Stimulated activated CD8-positive, alpha-beta memory T cell treated with anti-CD3 and anti-CD28 coated beads, Interleukin-4, amount 100 ng/mL, for 48 hours (primary cell): ENCODE data around the gene BCL2L11.
A peak's percentile ranks its signal among the peaks of the same experiment; 100 is the strongest.

ENCODE experiments used
- DNase-seq: peaks from one replicate; pipeline ENCODE4 v3.0.0-alpha.2; 2020

BCL2L11 gene

DNA sequence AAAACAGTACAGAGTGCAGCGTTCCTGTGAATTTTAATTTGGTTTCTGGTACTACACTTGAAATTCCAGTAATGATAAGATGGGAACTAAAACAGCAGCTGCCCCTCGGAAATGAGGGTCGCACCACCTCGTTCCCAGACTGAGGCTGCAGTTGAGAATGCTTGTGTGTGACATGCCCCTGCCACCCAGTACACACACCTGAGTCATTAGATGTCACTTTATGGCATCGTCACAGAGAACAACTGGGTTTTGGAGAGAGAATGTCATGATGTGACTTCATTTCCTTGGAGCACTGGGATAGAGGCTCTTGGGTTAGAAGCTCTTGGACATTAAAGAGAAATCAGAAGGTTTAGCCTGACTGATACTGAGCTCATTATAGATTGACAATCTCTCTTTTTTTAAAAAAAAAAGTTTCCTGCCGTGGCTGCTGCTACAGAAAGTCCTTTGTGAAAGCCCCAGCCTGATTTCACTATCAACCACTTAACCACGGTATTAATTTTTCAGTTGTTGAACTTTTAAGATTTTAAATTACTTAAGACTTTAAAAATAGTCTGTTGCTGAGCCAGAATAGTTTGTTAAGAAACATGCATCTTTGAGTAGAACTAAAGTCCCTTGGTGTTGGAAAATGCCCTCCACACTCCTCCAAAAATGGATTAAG lies 24.5 kb downstream of the BCL2L11 start:
- no peak for DNase-seq

DNA sequence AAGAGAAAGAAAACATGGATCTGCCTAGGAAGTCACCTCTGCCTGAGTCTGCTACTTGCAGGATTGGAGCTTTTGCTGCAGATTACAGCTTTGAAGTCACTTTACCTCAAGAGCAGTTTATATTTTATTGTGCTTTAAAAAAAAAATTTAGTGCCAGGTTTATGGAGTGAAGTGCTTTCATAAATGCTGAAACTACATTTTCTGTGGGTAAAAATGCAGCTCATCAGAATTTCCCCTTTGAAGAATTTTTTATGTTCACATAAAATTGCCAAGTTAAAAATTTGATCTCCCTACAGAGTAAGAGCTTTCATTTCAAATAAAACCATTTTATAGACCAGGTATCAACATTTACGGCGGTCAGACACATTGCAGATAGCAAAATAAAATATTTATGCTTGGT lies 25.2 kb downstream of the BCL2L11 start:
- DNase-seq = no peak

- DNase-seq = no peak
Observed at GRCh38 chr2:111148225-111148873, 27.6 kb downstream of the BCL2L11 start.

GRCh38 chr2:111148925-111149324 lies 28.2 kb downstream of the BCL2L11 start:
- DNase-seq = no peak

- DNase-seq = no peak
Observed at GRCh38 chr2:111149882-111150455, 29.3 kb downstream of the BCL2L11 start.

DNA sequence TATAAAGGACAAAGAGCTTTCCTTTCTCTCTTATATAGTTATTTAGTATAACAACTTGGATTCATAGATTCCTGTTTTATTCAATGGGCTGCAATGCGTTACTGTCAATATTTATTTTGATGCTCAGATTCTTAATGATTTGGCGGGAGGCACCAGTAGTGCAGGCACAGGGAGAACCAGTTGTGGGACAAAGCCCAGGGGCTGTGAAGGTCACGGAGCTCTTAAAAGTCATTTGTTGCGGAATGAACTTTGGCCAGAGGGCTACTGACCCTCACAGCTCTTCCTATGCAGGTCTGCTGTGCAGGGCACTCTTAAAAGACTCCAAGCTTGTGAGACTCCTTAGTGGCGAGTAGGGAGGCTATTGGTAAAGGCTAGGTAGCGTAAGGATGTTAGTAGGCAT lies 34.0 kb downstream of the BCL2L11 start:
- no peak for DNase-seq

- no peak for DNase-seq
Observed at GRCh38 chr2:111155610-111156009, 34.9 kb downstream of the BCL2L11 start.

GRCh38 chr2:111156529-111156928 lies 35.8 kb downstream of the BCL2L11 start:
- DNase-seq = no peak

GRCh38 chr2:111157071-111157661 lies 36.5 kb downstream of the BCL2L11 start:
- DNase-seq = no peak

DNA sequence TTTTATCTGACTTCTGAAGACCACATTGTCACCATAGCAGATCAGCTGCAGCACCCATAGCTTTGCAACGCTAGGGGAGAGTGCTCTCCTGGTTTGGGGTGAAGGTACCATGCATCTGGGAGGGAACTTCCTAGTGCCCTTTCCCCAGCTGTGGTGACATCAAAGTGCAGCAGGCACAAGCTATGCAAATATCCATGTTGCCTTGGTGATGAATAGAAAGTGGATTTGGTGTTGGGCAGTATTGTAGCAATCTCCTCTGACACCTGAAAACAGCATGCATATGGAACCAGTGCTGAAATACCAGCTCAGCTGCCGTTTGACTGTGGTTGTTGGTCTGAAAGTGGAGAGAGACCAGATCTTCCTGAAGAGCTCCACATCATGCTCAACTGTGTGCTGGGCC lies 37.1 kb downstream of the BCL2L11 start:
- DNase-seq = no peak

DNA sequence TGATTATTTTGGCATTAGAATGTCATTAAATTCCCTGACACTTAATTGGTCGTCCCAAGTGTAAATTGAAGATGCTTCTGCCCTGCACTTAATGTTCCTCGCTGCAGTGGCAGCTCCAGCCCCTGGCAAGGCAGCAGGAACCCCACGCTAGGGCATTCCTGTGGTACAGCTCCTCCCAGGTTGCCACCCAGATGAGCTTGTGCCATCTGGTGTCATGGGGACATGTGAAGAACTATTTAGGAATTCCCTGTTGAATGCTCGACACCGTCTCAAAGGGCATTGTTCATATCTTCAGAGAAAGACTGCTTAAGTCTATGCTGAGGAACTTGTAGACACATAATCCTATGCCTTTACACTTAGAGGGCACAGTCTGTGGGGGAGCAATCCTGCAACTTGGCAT lies 38.9 kb downstream of the BCL2L11 start:
- DNase-seq = no peak

- DNase-seq = no peak
Observed at GRCh38 chr2:111160758-111161157, 40.0 kb downstream of the BCL2L11 start.

DNA sequence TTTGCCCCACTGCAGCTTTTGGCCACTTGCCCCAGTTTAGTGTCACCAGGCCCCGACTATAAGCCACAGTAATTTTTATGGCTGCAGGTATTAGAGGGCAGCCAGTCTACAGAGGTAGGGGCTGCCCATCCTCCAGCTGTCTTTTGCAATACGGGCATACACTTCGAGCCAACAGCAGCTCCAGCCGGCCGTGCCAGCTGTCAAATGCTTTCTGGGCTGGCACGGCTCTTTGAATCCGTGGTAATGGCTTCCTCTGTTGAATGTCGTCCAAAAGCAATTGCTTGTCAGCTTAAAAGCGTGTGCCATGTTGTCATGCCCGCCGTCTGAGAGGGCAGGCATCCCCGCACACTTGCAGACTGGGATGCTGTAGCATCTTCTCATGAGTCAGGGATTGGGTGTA lies 41.3 kb downstream of the BCL2L11 start:
- DNase-seq = no peak

DNA sequence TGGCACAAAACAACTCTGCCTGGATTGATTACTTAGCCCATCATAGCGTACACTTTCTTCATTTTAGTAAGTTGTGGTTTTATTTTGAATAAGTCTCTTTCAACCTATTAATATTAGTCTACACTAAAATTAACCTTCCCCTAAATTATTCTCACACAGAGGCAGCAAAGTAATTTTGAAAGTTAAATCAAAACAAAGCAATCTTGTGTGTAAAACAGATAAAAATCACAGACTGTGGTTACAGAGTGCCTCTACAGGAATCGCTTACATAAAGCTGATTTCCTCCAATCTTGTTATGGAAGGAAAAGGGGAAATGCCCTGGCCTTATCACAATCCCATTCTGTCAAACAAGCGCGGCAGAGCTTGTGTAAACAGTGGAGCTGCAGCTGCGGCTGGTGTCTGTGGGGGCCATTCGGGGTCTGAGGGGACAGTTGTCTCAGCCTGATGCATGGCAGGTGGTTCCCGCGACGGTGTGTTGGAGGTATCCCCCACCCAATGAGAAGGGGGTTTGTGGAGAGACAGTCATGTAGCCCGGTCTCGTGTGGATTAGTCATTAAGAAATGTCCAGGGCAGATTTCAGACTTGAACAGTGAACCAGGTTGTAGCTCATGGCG lies 42.1 kb downstream of the BCL2L11 start:
- DNase-seq = no peak

DNA sequence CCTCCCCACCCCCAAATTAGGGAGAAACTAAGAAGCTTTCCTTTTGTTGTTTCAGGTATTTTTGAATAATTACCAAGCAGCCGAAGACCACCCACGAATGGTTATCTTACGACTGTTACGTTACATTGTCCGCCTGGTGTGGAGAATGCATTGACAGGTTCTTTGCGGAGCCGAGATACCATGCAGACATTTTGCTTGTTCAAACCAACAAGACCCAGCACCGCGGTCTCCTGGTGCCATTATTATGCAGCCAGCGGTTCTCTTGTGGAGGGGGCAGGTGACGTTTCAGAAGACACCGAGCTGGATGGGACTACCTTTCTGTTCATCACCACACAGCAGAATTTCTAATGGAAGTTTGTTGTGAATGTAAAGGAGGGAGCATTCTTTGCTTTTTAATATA lies 43.4 kb downstream of the BCL2L11 start:
- no peak for DNase-seq

GRCh38 chr2:111165084-111165483 lies 44.4 kb downstream of the BCL2L11 start:
- DNase-seq = no peak

DNA sequence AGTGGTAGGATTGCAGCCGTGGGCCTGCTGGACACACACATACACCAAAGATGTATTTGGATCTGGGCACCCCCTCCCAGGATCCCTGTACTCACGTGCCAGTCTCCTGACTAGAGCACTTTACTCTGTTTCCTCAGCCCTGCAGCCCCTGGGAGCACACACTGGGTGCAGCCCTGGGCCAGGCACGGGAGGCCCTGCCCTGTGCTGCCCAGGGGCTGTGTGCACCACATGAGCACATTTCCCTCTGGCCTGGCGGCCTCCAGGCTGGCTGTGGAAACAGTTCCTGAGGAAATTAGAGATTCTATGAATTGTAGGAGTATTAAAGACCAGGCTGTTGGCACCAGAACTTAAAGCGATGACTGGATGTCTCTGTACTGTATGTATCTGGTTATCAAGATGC lies 45.4 kb downstream of the BCL2L11 start:
- no peak for DNase-seq

DNA sequence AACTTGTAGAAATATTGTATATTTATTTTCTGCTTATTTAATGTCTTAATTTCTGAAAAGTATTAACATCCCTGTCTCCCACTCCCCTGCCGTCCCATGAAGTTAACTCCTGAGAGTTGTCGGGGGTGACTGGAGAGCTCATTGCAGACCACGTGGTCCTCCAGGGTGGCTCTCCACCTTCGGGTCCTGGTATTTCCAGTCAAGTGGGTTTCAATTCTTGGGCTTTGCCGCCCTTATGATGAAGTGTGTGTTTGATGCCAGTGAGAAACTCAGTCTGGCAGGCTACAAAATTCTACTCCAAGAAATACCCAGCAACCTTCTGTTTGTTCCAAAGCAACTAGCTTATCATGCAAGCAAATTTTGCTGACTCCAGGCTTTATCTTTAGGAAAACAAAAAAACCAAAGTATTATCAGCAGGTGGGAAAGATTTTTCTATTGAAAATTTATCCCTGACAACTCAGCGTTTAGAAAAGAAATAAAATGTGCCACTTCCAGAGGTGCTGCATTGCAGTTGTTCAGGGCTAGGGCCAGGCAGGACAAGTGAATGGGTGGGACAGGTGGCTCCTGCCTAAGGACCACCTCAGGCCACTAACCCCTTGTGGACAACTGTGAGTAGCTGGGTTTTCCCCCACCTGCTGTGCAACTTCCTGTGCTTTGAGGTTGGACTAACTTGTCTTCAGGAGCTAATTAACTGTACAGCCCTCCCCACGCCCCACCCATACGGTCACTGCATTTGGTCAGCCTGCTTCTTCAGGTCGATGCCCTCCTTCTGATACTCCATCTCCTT lies 46.6 kb downstream of the BCL2L11 start:
- no peak for DNase-seq

DNA sequence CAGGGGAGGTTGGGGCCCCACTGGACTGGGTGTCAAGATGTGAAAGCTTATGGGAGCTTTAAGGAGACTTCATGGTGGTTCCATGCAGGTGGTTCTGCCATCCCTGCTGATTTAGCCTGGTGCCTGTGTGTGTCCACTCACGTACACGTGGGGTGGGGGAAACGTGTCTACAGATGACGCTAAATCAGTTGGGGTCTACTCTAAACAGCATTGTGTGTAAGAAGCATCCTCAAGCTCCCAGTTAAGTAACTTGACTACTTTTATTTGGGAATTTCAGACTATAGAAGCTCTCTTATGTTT lies 47.1 kb downstream of the BCL2L11 start:
- DNase-seq = no peak

DNA sequence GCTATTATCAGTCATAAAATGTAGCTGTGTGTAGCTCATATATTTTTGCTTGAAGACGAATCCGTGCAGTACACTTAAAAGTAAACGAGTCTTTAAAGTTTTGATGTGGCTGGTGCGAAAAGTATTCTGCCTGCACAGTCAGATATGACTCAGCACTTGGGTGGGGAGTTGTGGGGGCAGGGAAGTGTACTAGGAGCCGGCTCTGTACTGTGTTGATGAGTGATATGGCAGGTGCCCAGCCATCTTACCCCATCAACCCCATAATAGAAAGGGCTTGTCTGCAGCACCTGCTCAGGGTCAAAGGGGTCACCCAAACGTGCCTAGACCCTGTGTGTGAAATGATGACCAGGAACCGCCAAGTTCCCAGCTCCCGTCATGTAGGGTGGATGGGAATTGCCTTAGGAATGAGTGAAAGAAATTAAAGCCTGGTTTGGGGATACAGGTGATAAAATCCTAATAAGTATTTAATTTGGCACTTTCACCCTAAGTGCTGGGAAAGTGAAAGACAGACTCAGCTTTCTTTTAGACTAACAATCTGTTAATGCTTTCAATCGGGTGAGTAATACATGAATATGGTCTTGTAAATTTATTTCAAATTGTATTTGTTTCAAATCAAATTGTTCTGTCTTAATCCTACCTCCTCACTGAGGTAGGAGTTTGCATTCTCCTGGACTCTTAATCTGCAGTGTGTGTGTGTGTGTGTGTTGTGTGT lies 48.0 kb downstream of the BCL2L11 start:
- peak; percentile 81 for DNase-seq

GRCh38 chr2:111169268-111169667 lies 48.6 kb downstream of the BCL2L11 start:
- no peak for DNase-seq

- DNase-seq = no peak
Observed at GRCh38 chr2:111169924-111170323, 49.2 kb downstream of the BCL2L11 start.
